ENCODE measurements around the gene SCAMP2. TPM values are rescaled to one million over a fixed set of nuclear protein-coding genes. Genes with fewer than 3 reads are reported as not detected.

SCAMP2 gene
- total RNA-seq, 4 donors from 2014 or later = 55.5 to 99.4 (median 63.7) TPM

- ATAC-seq (ENCODE audit: low FRiP score) = no peak
- no peak for DNase-seq (ENCODE audit: low spot score)
- no peak for TF ChIP-seq CTCF (IDR thresholded peaks at IDR 0.05)
Observed at GRCh38 chr15:74843891-74844299, 29.3 kb downstream of the SCAMP2 start.

GRCh38 chr15:74843445-74843828 is 29.7 kb downstream of the SCAMP2 start:
- DNase-seq (ENCODE audit: low spot score) = no peak
- no peak for TF ChIP-seq CTCF (IDR thresholded peaks at IDR 0.05)
- peak; percentile 11 for ATAC-seq (ENCODE audit: low FRiP score)

- peak; percentile 74 for DNase-seq (ENCODE audit: low spot score)
- ATAC-seq (ENCODE audit: low FRiP score) = peak; percentile 97
- peak in 2 of 3 donors; percentile 3 to 51 for TF ChIP-seq CTCF (IDR thresholded peaks at IDR 0.05)
Observed at GRCh38 chr15:74842581-74843444, 30.4 kb downstream of the SCAMP2 start, which contains the start of gene ULK3. Gene ULK3 (minus strand): TSS chr15:74843156. CDS start chr15:74843105, 51 bp downstream.

GRCh38 chr15:74841891-74842373 is 31.2 kb downstream of the SCAMP2 start:
- ATAC-seq (ENCODE audit: low FRiP score) = no peak

GRCh38 chr15:74840851-74841775 is 32.1 kb downstream of the SCAMP2 start:
- ATAC-seq (ENCODE audit: low FRiP score) = no peak
- TF ChIP-seq CTCF (IDR thresholded peaks at IDR 0.05) = no peak
- no peak for DNase-seq (ENCODE audit: low spot score)

More at GRCh38 chr15:74841891-74842373, 31.2 kb downstream of the SCAMP2 start:
- DNase-seq (ENCODE audit: low spot score) = no peak
- no peak for TF ChIP-seq CTCF (IDR thresholded peaks at IDR 0.05)

- TF ChIP-seq CTCF (IDR thresholded peaks at IDR 0.05) = no peak
- no peak for ATAC-seq (ENCODE audit: low FRiP score)
- no peak for DNase-seq (ENCODE audit: low spot score)
Observed at GRCh38 chr15:74839526-74840395, 33.4 kb downstream of the SCAMP2 start.

All from omental fat pad (tissue), 4 donors.